IPS DF 6.9 (cell line): Measurements from ENCODE around the gene INTS1.
"Not testable (repeated sequence)": the region's sequence is repeated elsewhere in the genome, so short reads cannot be mapped to it uniquely, and the experiment has no call there.

Experiments
- DNase-seq: peaks from one replicate; pipeline ENCODE4 v3.0.0-alpha.2; 2013; ENCODE audit warnings: low read depth, low spot score
- H3K27ac ChIP-seq: one replicate; pipeline ENCODE4 v1.5.1; 2013; ENCODE audit warnings: low read length, control low read depth
- H3K27me3 ChIP-seq: 2 replicates; pipeline ENCODE4 v1.6.1; 2013; ENCODE audit warnings: mild to moderate bottlenecking, low read length; ENCODE audit not compliant: control insufficient read depth, insufficient read depth
- H3K36me3 ChIP-seq: 2 replicates; pipeline ENCODE4 v1.6.1; 2013; ENCODE audit warnings: low read length; ENCODE audit not compliant: control insufficient read depth, insufficient read depth
- H3K4me1 ChIP-seq: 2 replicates; pipeline ENCODE4 v1.6.1; 2013; ENCODE audit warnings: low read length; ENCODE audit not compliant: control insufficient read depth, insufficient read depth
- H3K4me3 ChIP-seq: 2 replicates; pipeline ENCODE4 v1.5.1; 2013; ENCODE audit warnings: mild to moderate bottlenecking, low read length
- H3K9me3 ChIP-seq: 2 replicates; pipeline ENCODE4 v1.6.1; 2013; ENCODE audit warnings: low read length, inconsistent platforms; ENCODE audit not compliant: control insufficient read depth, insufficient read depth
- WGBS: extraction: QIAGEN DNeasy Blood & Tissue Kit; methylation state at CpG from one replicate; pipeline ENCODE4 v1.1.7; 2013; ENCODE audit warnings: mixed read lengths, missing lambda C conversion rate; ENCODE audit not compliant: insufficient read length, insufficient coverage; 5-methylcytosine and 5-hydroxymethylcytosine counted together

Gene INTS1

GRCh38 chr7:1445341-1445740, 58.8 kb downstream of the INTS1 start:
- Histone ChIP-seq H3K36me3 (no peaks in the 10 kb centered on the region; the same call in 1 of the 2 replicates), H3K27me3 (no peaks in the 10 kb centered on the region), H3K4me1 (no peaks in the 10 kb centered on the region), H3K9me3 (no peaks in the 10 kb centered on the region), H3K4me3 (no peak overlapping the region), H3K27ac (no peak overlapping the region)
- no CpG with 5 or more reads among the region's 21 CpGs for WGBS
- no peak for DNase-seq

- Histone ChIP-seq H3K36me3 (no peaks in the 10 kb centered on the region; the same call in 1 of the 2 replicates), H3K27me3 (no peaks in the 10 kb centered on the region), H3K9me3 (no peaks in the 10 kb centered on the region), H3K4me1 (no peaks in the 10 kb centered on the region), H3K4me3 (no peak overlapping the region), H3K27ac (no peak overlapping the region)
- DNase-seq: no peak
- WGBS: no CpG with 5 or more reads among the region's 24 CpGs
Observed at GRCh38 chr7:1444925-1445322, 59.3 kb downstream of the INTS1 start.

GRCh38 chr7:1444214-1444924, 59.8 kb downstream of the INTS1 start:
- no peak overlapping the region for H3K4me3 ChIP-seq
- H3K36me3 ChIP-seq: no peaks in the 10 kb centered on the region; the same call in 1 of the 2 replicates
- no CpG with 5 or more reads among the region's 45 CpGs for WGBS
- H3K27ac ChIP-seq: no peak overlapping the region
- H3K9me3 ChIP-seq: no peaks in the 10 kb centered on the region
- no peaks in the 10 kb centered on the region for H3K27me3 ChIP-seq
- DNase-seq: no peak
- H3K4me1 ChIP-seq: no peaks in the 10 kb centered on the region

GRCh38 chr7:1443587-1444200, 60.5 kb downstream of the INTS1 start:
- not testable (repeated sequence) for H3K4me1 ChIP-seq, H3K36me3 ChIP-seq, H3K27me3 ChIP-seq, DNase-seq, H3K27ac ChIP-seq, H3K9me3 ChIP-seq, H3K4me3 ChIP-seq
- WGBS: no CpG with 5 or more reads among the region's 42 CpGs

GRCh38 chr7:1442355-1443124, 61.6 kb downstream of the INTS1 start:
- Histone ChIP-seq H3K4me3 (no peak overlapping the region), H3K27ac (no peak overlapping the region), H3K9me3 (no peaks in the 10 kb centered on the region), H3K27me3 (no peaks in the 10 kb centered on the region), H3K4me1 (no peaks in the 10 kb centered on the region), H3K36me3 (no peaks in the 10 kb centered on the region; the same call in 1 of the 2 replicates)
- DNase-seq: no peak
- no CpG with 5 or more reads among the region's 20 CpGs for WGBS

- Histone ChIP-seq H3K4me3 (no peak overlapping the region), H3K36me3 (no peaks in the 10 kb centered on the region; the same call in 1 of the 2 replicates), H3K27me3 (no peaks in the 10 kb centered on the region), H3K27ac (no peak overlapping the region), H3K9me3 (no peaks in the 10 kb centered on the region), H3K4me1 (no peaks in the 10 kb centered on the region)
- WGBS: no CpG with 5 or more reads among the region's 41 CpGs
- DNase-seq: no peak
Observed at GRCh38 chr7:1441615-1442354, 62.4 kb downstream of the INTS1 start.

- no CpG with 5 or more reads among the region's 10 CpGs for WGBS
- Histone ChIP-seq H3K27me3 (no peaks in the 10 kb centered on the region), H3K27ac (no peak overlapping the region), H3K4me3 (no peak overlapping the region), H3K4me1 (no peaks in the 10 kb centered on the region), H3K36me3 (no peaks in the 10 kb centered on the region; the same call in 1 of the 2 replicates), H3K9me3 (no peaks in the 10 kb centered on the region)
- DNase-seq: no peak
Observed at GRCh38 chr7:1440620-1441019, 63.6 kb downstream of the INTS1 start.

GRCh38 chr7:1439373-1440363, 64.5 kb downstream of the INTS1 start:
- no CpG with 5 or more reads among the region's 31 CpGs for WGBS
- no peaks in the 10 kb centered on the region; the same call in 1 of the 2 replicates for H3K36me3 ChIP-seq

GRCh38 chr7:1438821-1439220, 65.4 kb downstream of the INTS1 start:
- Histone ChIP-seq H3K36me3 (no peaks in the 10 kb centered on the region; the same call in 1 of the 2 replicates), H3K4me3 (no peak overlapping the region), H3K27me3 (no peaks in the 10 kb centered on the region), H3K9me3 (no peaks in the 10 kb centered on the region), H3K4me1 (no peaks in the 10 kb centered on the region), H3K27ac (no peak overlapping the region)
- DNase-seq: no peak
- no CpG with 5 or more reads among the region's 15 CpGs for WGBS

More at GRCh38 chr7:1439373-1440363, 64.5 kb downstream of the INTS1 start:
- DNase-seq: no peak
- H3K27ac ChIP-seq: no peak overlapping the region
- H3K4me1 ChIP-seq: no peaks in the 10 kb centered on the region
- H3K4me3 ChIP-seq: no peak overlapping the region
- H3K27me3 ChIP-seq: no peaks in the 10 kb centered on the region
- H3K9me3 ChIP-seq: no peaks in the 10 kb centered on the region
